Glutamatergic neuron (in vitro differentiated cells): Measurements from ENCODE around the gene TOMM20. TPM values are rescaled to one million over a fixed set of nuclear protein-coding genes. Genes with fewer than 3 reads are reported as not detected.
"Not testable (repeated sequence)": the region's sequence is repeated elsewhere in the genome, so short reads cannot be mapped to it uniquely, and the experiment has no call there.

Experiments
- DNase-seq: peaks from one replicate; pipeline ENCODE4 v3.0.0; 2022
- H3K27ac Mint-ChIP-seq: one replicate; pipeline ENCODE4 v1.8.0; 2020; ENCODE audit warnings: mild to moderate bottlenecking, mixed read lengths, inconsistent platforms; ENCODE audit not compliant: unreplicated experiment
- H3K27me3 Mint-ChIP-seq: one replicate; pipeline ENCODE4 v1.8.0; 2020; ENCODE audit warnings: mild to moderate bottlenecking, moderate library complexity, mixed read lengths, inconsistent platforms; ENCODE audit not compliant: unreplicated experiment
- H3K36me3 Mint-ChIP-seq: one replicate; pipeline ENCODE4 v1.8.0; 2020; ENCODE audit warnings: mild to moderate bottlenecking, mixed read lengths, inconsistent platforms; ENCODE audit not compliant: unreplicated experiment
- H3K4me1 Mint-ChIP-seq: one replicate; pipeline ENCODE4 v1.8.0; 2020; ENCODE audit warnings: mild to moderate bottlenecking, low read depth, mixed read lengths, inconsistent platforms; ENCODE audit not compliant: unreplicated experiment
- H3K4me3 Mint-ChIP-seq: one replicate; pipeline ENCODE4 v1.8.0; 2020; ENCODE audit warnings: mild to moderate bottlenecking, mixed read lengths, inconsistent platforms; ENCODE audit not compliant: unreplicated experiment
- H3K9me3 Mint-ChIP-seq: one replicate; pipeline ENCODE4 v1.8.0; 2020; ENCODE audit warnings: mild to moderate bottlenecking, moderate library complexity, mixed read lengths, inconsistent platforms; ENCODE audit not compliant: unreplicated experiment
- total RNA-seq: library from RNA; stranded (reverse); fragmentation: NEBNext Ultra II Directional; extraction: Animal tissue kit (Norgen Biotek cat#: 25700); gene quantifications from one replicate; pipeline ENCODE4 v1.2.1, GENCODE V29; 2021; ENCODE audit not compliant: unreplicated experiment
- TF ChIP-seq, protein P1 (sequence below): fragments of 200-600 bp; sonication (generic); IDR thresholded peaks from one replicate; pipeline ENCODE4 v1.5.0; 2021; ENCODE audit not compliant: partially characterized antibody, unreplicated experiment

The TOMM20 gene
- total RNA-seq, 1 donor from 2014 or later, result 166 TPM

GRCh38 chr1:235090406-235091069 lies 38.1 kb downstream of the TOMM20 start:
- H3K9me3 Mint-ChIP-seq, result peaks cover 4% of the 10 kb centered on the region
- TF ChIP-seq, protein P1, sequence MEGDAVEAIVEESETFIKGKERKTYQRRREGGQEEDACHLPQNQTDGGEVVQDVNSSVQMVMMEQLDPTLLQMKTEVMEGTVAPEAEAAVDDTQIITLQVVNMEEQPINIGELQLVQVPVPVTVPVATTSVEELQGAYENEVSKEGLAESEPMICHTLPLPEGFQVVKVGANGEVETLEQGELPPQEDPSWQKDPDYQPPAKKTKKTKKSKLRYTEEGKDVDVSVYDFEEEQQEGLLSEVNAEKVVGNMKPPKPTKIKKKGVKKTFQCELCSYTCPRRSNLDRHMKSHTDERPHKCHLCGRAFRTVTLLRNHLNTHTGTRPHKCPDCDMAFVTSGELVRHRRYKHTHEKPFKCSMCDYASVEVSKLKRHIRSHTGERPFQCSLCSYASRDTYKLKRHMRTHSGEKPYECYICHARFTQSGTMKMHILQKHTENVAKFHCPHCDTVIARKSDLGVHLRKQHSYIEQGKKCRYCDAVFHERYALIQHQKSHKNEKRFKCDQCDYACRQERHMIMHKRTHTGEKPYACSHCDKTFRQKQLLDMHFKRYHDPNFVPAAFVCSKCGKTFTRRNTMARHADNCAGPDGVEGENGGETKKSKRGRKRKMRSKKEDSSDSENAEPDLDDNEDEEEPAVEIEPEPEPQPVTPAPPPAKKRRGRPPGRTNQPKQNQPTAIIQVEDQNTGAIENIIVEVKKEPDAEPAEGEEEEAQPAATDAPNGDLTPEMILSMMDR, result no peak
- DNase-seq, result no peak
- peaks cover 7% of the 10 kb centered on the region for H3K27me3 Mint-ChIP-seq
- peaks cover 8% of the 10 kb centered on the region for H3K4me1 Mint-ChIP-seq
- no peaks in the 10 kb centered on the region for H3K36me3 Mint-ChIP-seq
- H3K4me3 Mint-ChIP-seq, result no peak overlapping the region
- no peak overlapping the region for H3K27ac Mint-ChIP-seq

- peaks cover 7% of the 10 kb centered on the region for H3K27me3 Mint-ChIP-seq
- H3K36me3 Mint-ChIP-seq, result no peaks in the 10 kb centered on the region
- H3K27ac Mint-ChIP-seq, result no peak overlapping the region
- peaks cover 11% of the 10 kb centered on the region for H3K4me1 Mint-ChIP-seq
- peaks cover 4% of the 10 kb centered on the region for H3K9me3 Mint-ChIP-seq
- TF ChIP-seq, protein P1, result no peak
- H3K4me3 Mint-ChIP-seq, result no peak overlapping the region
- DNase-seq, result no peak
These were observed 39.7 kb downstream of the TOMM20 start for GRCh38 chr1:235088907-235089306.

- Mint-ChIP-seq H3K4me1 (peaks cover 12% of the 10 kb centered on the region), H3K9me3 (peaks cover 2% of the 10 kb centered on the region), H3K27ac (no peak overlapping the region), H3K36me3 (no peaks in the 10 kb centered on the region), H3K4me3 (no peak overlapping the region), H3K27me3 (peaks cover 6% of the 10 kb centered on the region)
- DNase-seq, result no peak
- TF ChIP-seq, protein P1, result no peak
These were observed 40.2 kb downstream of the TOMM20 start for GRCh38 chr1:235088430-235088829.

GRCh38 chr1:235087906-235088305 lies 40.7 kb downstream of the TOMM20 start:
- no peaks in the 10 kb centered on the region for H3K36me3 Mint-ChIP-seq
- H3K4me1 Mint-ChIP-seq, result peaks cover 18% of the 10 kb centered on the region
- peaks cover 5% of the 10 kb centered on the region for H3K27me3 Mint-ChIP-seq
- no peak overlapping the region for H3K4me3 Mint-ChIP-seq
- no peak for DNase-seq
- no peak overlapping the region for H3K27ac Mint-ChIP-seq
- peaks cover 2% of the 10 kb centered on the region for H3K9me3 Mint-ChIP-seq
- TF ChIP-seq, protein P1, result no peak

GRCh38 chr1:235085411-235086117 lies 43.1 kb downstream of the TOMM20 start:
- H3K9me3 Mint-ChIP-seq, DNase-seq, H3K36me3 Mint-ChIP-seq, H3K27ac Mint-ChIP-seq, H3K27me3 Mint-ChIP-seq, H3K4me3 Mint-ChIP-seq: not testable (repeated sequence)
- H3K4me1 Mint-ChIP-seq, result peaks cover 17% of the 10 kb centered on the region

DNA sequence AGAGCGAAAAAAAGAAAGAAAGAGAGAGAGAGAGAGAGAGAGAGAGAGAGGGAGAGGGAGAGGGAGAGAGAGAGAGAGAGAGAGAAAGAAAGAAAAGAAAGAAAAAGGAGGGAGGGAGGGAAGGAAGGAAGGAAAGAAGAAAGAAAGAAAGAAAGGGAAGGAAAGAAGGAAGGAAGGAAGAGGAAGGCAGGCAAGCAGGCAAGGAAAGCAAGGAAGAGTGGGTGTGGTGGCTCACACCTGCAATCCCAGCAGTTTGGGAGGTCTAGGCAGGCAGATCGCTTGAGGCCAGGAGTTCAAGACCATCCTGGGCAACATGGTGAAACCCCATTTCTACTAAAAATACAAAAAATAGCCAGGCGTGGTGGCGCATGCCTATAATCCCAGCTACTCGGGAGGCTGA lies 47.8 kb downstream of the TOMM20 start:
- peaks cover 13% of the 10 kb centered on the region for H3K4me1 Mint-ChIP-seq
- H3K36me3 Mint-ChIP-seq, H3K9me3 Mint-ChIP-seq, H3K27ac Mint-ChIP-seq, DNase-seq, H3K27me3 Mint-ChIP-seq, H3K4me3 Mint-ChIP-seq: not testable (repeated sequence)

GRCh38 chr1:235080297-235080657 lies 48.4 kb downstream of the TOMM20 start:
- peaks cover 18% of the 10 kb centered on the region for H3K4me1 Mint-ChIP-seq
- not testable (repeated sequence) for H3K27ac Mint-ChIP-seq, H3K9me3 Mint-ChIP-seq, DNase-seq, H3K27me3 Mint-ChIP-seq, H3K4me3 Mint-ChIP-seq, H3K36me3 Mint-ChIP-seq
